ENCODE results near the gene CGNL1.

CGNL1 gene

DNA sequence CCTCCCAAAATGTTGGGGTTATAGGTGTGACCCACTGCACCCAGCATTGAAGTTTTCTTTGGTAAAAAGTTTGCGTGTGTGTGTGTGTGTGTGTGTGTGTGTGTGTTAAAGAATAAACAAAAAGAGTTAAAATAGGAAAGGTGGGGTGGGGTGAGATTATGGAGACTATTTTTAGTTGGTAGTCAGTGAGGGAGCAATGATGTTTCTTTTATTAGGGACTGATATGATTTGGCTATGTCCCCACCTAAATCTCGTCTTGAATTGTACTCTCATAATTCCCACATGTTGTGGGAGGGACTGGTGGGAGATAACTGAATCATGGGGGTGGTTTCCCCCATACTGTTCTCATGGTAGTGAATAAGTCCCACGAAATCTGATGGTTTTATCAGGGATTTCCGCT, 92.2 kb downstream of the CGNL1 start:
- TF ChIP-seq, protein P1, sequence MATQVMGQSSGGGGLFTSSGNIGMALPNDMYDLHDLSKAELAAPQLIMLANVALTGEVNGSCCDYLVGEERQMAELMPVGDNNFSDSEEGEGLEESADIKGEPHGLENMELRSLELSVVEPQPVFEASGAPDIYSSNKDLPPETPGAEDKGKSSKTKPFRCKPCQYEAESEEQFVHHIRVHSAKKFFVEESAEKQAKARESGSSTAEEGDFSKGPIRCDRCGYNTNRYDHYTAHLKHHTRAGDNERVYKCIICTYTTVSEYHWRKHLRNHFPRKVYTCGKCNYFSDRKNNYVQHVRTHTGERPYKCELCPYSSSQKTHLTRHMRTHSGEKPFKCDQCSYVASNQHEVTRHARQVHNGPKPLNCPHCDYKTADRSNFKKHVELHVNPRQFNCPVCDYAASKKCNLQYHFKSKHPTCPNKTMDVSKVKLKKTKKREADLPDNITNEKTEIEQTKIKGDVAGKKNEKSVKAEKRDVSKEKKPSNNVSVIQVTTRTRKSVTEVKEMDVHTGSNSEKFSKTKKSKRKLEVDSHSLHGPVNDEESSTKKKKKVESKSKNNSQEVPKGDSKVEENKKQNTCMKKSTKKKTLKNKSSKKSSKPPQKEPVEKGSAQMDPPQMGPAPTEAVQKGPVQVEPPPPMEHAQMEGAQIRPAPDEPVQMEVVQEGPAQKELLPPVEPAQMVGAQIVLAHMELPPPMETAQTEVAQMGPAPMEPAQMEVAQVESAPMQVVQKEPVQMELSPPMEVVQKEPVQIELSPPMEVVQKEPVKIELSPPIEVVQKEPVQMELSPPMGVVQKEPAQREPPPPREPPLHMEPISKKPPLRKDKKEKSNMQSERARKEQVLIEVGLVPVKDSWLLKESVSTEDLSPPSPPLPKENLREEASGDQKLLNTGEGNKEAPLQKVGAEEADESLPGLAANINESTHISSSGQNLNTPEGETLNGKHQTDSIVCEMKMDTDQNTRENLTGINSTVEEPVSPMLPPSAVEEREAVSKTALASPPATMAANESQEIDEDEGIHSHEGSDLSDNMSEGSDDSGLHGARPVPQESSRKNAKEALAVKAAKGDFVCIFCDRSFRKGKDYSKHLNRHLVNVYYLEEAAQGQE (IDR thresholded peaks at IDR 0.05; ENCODE audit: insufficient read depth in 1 of 2, low read depth in 2 of 2, low read length in 2 of 2), result no peak
- TF ChIP-seq FOXP2 (optimal IDR thresholded peaks at IDR 0.05; ENCODE audit: borderline replicate concordance, extremely low read depth, extremely low read length, insufficient read depth) (no peak), POLR2AphosphoS5 (IDR thresholded peaks at IDR 0.05; ENCODE audit: low read depth, low read length) (no peak), SIN3A (IDR thresholded peaks at IDR 0.05; ENCODE audit: borderline replicate concordance, insufficient read depth, low read length) (no peak), TAF1 (IDR thresholded peaks at IDR 0.05; ENCODE audit: borderline replicate concordance, insufficient read depth, low read length) (no peak)

DNA sequence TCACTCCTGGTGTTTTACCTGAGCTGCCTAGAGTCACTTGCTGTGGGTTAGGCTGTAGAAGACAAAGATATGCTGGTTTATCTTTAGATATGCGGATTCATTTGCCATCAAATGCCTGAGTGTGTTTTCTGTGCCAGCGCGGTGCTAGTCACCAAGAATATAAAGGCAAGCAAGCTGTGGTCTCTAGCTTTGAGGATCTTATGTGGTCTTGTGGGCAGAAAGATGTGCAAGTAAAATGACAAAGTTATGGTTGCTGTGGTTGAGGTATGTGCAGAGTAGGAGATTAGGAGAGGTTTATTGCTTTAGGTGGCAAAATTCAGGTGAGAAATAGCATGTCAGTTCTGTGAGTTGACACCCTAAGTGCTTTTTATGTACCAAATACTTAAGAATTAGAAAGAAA, 94.2 kb downstream of the CGNL1 start:
- no peak for TF ChIP-seq POLR2AphosphoS5 (IDR thresholded peaks at IDR 0.05; ENCODE audit: low read depth, low read length)
- TF ChIP-seq TAF1 (IDR thresholded peaks at IDR 0.05; ENCODE audit: borderline replicate concordance, insufficient read depth, low read length), result no peak
- no peak for TF ChIP-seq SIN3A (IDR thresholded peaks at IDR 0.05; ENCODE audit: borderline replicate concordance, insufficient read depth, low read length)
- no peak for TF ChIP-seq FOXP2 (optimal IDR thresholded peaks at IDR 0.05; ENCODE audit: borderline replicate concordance, extremely low read depth, extremely low read length, insufficient read depth)
- TF ChIP-seq, protein P1 (IDR thresholded peaks at IDR 0.05; ENCODE audit: insufficient read depth in 1 of 2, low read depth in 2 of 2, low read length in 2 of 2), result no peak

DNA sequence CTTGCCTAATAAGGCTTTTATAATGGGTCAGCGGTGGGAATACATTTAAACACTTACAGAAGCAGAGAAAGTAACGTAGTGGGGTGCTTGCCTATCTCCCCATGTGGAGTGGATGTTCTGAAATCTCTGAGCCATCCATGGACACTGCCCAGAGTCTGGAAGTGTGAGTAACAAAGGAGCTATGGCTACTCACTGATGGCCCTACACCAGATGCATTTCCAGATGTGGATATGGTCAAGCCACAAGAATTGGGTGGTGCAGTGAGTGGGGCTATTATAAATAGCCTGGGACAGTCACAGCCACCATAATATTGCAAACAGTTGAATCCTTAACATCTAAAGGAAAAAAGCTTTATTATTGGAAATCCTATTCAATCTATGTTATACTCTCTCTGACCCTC, 96.6 kb downstream of the CGNL1 start:
- TF ChIP-seq SIN3A (IDR thresholded peaks at IDR 0.05; ENCODE audit: borderline replicate concordance, insufficient read depth, low read length) (no peak), TAF1 (IDR thresholded peaks at IDR 0.05; ENCODE audit: borderline replicate concordance, insufficient read depth, low read length) (no peak), FOXP2 (optimal IDR thresholded peaks at IDR 0.05; ENCODE audit: borderline replicate concordance, extremely low read depth, extremely low read length, insufficient read depth) (no peak), POLR2AphosphoS5 (IDR thresholded peaks at IDR 0.05; ENCODE audit: low read depth, low read length) (no peak)
- TF ChIP-seq, protein P1 (IDR thresholded peaks at IDR 0.05; ENCODE audit: insufficient read depth in 1 of 2, low read depth in 2 of 2, low read length in 2 of 2), result no peak

DNA sequence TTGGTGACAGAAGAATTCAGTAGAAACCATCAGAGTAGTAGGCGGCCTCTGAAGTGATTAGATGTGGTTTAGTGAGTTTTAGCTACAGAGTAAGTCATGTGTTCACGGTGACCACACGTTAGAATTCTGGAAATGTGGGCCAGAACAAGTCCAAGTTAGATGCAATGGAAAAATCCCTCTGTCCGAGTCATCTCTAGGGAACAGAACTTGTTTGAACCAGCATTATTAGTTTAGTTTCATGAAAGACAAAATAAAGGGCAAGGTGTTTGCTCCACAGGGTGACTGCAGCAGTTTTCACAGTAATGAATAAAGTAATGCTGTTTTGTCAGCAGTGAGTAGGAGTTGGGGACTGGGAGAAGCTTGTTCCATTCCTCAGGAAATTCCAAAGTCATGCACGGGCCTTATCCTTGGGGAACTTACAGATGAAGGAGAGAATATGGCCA, 100.2 kb downstream of the CGNL1 start:
- TF ChIP-seq TAF1 (IDR thresholded peaks at IDR 0.05; ENCODE audit: borderline replicate concordance, insufficient read depth, low read length), result no peak
- TF ChIP-seq FOXP2 (optimal IDR thresholded peaks at IDR 0.05; ENCODE audit: borderline replicate concordance, extremely low read depth, extremely low read length, insufficient read depth), result no peak
- no peak for TF ChIP-seq SIN3A (IDR thresholded peaks at IDR 0.05; ENCODE audit: borderline replicate concordance, insufficient read depth, low read length)
- TF ChIP-seq, protein P1 (IDR thresholded peaks at IDR 0.05; ENCODE audit: insufficient read depth in 1 of 2, low read depth in 2 of 2, low read length in 2 of 2), result no peak
- TF ChIP-seq POLR2AphosphoS5 (IDR thresholded peaks at IDR 0.05; ENCODE audit: low read depth, low read length), result no peak
